GM06990 (cell line): ENCODE data around the gene PRDM10.

Source experiments
- DNase-seq: peaks from one replicate; pipeline ENCODE4 v3.0.0-alpha.2; 2011; ENCODE audit not compliant: insufficient read length; ENCODE audit errors: extremely low read depth
- H3K27me3 ChIP-seq: replicated peaks from 2 replicates; pipeline ENCODE4 v1.6.0; 2011; ENCODE audit warnings: low read length; ENCODE audit not compliant: control insufficient read depth, insufficient read depth
- H3K36me3 ChIP-seq: 2 replicates; pipeline ENCODE4 v1.5.1; 2011; ENCODE audit warnings: low read length; ENCODE audit not compliant: control insufficient read depth, insufficient read depth
- H3K4me3 ChIP-seq: replicated peaks from 2 replicates; pipeline ENCODE4 v1.5.1; 2011; ENCODE audit warnings: low read depth, mild to moderate bottlenecking, control low read depth, low read length
- CTCF ChIP-seq: IDR thresholded peaks from 2 replicates; pipeline ENCODE4 v1.5.1; 2011; ENCODE audit warnings: low read length, control low read depth, mild to moderate bottlenecking, inconsistent platforms; ENCODE audit not compliant: insufficient read depth, poor library complexity, severe bottlenecking

PRDM10 gene

GRCh38 chr11:130042093-130042591 is 39.5 kb upstream of the PRDM10 start:
- no peak for TF ChIP-seq CTCF
- H3K4me3 ChIP-seq, result no peak overlapping the region
- no peaks in the 10 kb centered on the region for H3K36me3 ChIP-seq
- no peak for DNase-seq
- H3K27me3 ChIP-seq, result no peaks in the 10 kb centered on the region; the same call in 1 of the 2 replicates

GRCh38 chr11:130040281-130040940 is 37.8 kb upstream of the PRDM10 start:
- H3K4me3 ChIP-seq, result no peak overlapping the region
- no peak for DNase-seq
- H3K36me3 ChIP-seq, result no peaks in the 10 kb centered on the region
- no peaks in the 10 kb centered on the region; the same call in 1 of the 2 replicates for H3K27me3 ChIP-seq
- TF ChIP-seq CTCF, result no peak

GRCh38 chr11:130037881-130038585 is 35.4 kb upstream of the PRDM10 start:
- Histone ChIP-seq H3K36me3 (no peaks in the 10 kb centered on the region), H3K27me3 (no peaks in the 10 kb centered on the region; the same call in 1 of the 2 replicates), H3K4me3 (no peak overlapping the region)
- no peak for TF ChIP-seq CTCF
- no peak for DNase-seq

GRCh38 chr11:130037058-130037457 is 34.4 kb upstream of the PRDM10 start:
- no peaks in the 10 kb centered on the region for H3K36me3 ChIP-seq
- TF ChIP-seq CTCF, result no peak
- no peaks in the 10 kb centered on the region; the same call in 1 of the 2 replicates for H3K27me3 ChIP-seq
- no peak for DNase-seq
- H3K4me3 ChIP-seq, result no peak overlapping the region

- no peak for TF ChIP-seq CTCF
- H3K4me3 ChIP-seq, result no peak overlapping the region
- DNase-seq, result no peak
- H3K36me3 ChIP-seq, result no peaks in the 10 kb centered on the region
- H3K27me3 ChIP-seq, result no peaks in the 10 kb centered on the region; the same call in 1 of the 2 replicates
Observed at GRCh38 chr11:130034236-130034635, 31.6 kb upstream of the PRDM10 start.
